GM21367 (cell line): ENCODE measurements around the gene RNASE4.

ENCODE experiments used
- ATAC-seq: cut with Tn5 transposase; IDR thresholded peaks from one replicate; pipeline ENCODE4 v1.9.1; 2021; ENCODE audit not compliant: unreplicated experiment

The RNASE4 gene

DNA sequence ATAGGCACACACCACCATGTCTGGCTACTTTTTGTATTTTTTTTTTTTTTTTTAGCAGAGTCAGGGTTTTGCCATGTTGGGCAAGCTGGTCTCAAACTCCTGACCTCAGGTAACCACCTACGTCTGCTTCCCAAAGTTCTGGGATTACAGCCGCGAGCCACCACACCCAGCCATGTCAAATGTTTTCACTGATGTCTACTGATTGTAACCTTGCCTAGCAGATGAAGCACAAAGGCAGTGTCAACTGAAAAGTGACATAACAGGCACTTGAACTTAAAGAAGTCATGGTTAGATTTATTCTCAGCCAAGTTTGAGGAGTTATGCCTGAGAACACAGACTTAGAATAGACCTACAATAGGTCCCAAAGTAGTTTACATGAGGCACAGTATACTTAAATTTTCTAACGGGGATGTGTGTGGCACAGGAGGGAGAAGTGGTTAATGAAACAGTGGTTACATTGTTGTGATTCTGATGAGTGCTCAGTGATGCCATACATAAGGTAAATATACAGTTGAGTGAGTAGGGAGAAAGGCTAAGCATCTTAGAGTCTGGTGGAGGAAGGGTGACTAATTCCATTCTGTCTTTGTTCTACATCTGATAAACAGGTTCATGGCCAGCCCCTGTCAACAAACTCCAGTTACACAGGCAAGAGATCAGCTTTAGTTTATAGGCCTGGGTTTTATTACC is 12.6 kb upstream of the RNASE4 start:
- ATAC-seq: no peak

DNA sequence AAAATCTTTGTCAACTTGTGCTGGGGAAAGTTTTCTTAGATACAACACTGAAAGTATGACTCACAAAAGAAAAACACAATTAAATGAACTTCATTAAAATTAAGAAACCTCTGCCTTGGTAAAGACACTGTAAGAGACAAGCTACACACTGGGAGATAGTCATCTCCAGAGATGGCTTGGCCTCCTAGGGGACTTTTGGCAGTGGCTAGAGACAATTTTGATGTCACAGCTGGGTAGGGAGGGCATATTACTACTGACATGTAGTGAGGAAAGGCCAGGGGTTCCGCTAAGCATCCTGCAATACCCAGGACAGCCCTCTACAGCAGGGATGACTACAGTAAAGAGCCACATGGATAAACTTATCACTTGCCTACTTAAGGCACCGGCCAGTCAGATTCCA is 8.7 kb upstream of the RNASE4 start:
- no peak for ATAC-seq

DNA sequence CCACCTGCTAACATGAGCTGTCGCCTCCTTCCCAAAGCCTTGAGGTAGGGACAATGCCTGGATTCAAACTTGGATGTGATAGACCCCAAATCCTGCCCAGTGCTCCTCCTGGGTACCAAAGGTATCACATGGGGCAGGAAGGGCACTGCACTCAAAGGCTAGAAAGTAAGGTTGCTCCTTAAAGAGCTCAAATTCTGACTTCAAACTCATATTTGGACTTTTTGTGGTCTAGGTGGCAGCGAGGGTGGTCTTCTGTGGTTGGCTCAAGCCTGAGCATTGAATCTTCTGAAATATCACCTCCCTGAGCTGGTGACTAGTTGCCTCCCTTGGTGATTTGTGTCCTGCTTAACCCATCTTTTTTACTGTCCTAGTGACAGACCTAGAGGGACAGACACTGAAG is 8.3 kb upstream of the RNASE4 start:
- no peak for ATAC-seq

DNA sequence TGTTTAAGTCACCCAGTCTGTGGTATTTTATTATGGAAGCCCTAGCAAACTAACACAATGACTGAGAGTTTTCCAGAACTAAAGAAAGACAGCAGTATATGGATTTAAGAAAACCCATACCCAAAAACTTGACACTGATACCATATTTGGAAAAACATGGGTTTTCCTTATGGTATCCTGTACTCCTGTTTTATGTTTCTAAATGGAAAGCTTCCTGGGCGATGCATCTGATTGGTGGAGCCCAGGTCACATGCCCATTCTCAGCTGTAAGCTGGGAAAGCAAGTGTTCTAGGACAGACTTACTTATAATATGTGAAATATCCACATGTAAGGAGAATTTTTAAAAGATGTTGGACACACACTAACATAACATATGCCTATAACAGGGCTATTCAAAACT is 4.5 kb upstream of the RNASE4 start:
- no peak for ATAC-seq

DNA sequence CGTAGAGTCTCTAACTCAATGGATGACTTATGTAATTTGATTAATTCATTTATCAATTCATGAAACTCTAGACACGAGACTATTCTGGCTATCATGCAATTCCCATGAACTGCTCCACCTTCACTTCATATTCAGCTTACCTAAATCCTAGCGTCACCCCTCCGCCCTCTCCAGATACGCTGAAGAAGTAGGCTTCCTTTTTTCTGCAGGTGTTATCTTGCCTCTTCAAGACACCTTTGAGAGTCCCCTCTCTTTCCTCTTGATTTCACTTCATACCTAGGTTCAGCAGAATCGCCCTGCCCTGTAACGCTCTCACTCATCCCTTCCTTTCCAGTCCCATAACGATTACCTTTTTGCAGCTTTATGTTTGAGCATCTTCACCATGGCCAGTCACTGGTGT is 4.0 kb upstream of the RNASE4 start:
- no peak for ATAC-seq

- no peak for ATAC-seq
Measured at GRCh38 chr14:20680843-20681347, 3.5 kb upstream of the RNASE4 start.

DNA sequence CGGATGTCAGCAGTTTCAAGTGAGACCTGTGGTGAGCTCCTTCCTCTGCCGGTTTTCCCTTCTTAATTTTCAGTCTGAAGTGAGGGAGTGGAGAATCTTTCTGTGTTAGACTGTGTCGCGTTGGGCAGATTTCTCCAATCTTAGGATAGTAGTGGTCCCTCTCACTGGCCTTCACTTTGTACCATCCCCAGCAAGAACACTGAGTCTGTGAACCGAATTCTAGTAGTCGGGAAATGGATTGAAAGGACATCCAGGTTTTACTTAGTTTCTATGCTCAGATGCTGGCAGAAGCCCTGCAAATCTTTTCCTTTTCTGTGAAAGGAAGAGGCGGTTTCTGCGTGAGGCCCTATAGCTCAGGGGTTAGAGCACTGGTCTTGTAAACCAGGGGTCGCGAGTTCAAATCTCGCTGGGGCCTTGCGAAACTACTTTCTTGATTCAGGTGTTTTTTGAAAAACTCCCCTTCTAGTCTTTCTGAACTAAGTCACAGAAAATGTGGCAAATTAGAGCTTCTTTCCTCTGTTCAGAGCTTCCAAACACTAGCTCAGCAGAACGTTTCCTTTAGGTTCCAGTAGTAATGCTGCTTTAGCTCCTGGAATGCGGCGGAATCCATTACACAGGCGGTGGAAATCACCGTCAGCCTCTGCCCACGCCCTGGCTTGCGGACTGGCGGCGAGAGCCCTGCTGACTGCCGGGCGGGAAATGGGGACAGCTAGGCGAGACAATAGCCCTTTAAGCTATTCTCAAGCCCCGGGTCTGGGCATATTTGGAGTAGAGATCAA is 2.8 kb upstream of the RNASE4 start:
- peak; percentile 26 for ATAC-seq

DNA sequence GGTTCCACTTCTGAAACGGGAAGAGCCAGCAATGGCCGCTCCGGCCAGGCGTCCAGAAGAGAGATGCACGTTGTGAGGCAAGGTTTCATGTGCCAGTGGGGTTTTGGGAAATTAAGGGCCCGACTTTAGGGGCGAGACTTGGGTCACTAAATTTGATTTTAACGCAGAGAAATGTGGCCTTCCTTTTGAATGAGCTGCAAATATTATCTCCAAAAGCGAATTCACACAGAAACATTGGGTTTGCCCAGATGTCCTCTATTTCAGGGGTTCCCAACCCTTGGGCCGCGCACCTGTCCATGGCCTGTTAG is 2.3 kb upstream of the RNASE4 start:
- no peak for ATAC-seq

- peak; percentile 29 for ATAC-seq
Measured at GRCh38 chr14:20682435-20683124, 1.8 kb upstream of the RNASE4 start.

- ATAC-seq: peak; percentile 21
Measured at GRCh38 chr14:20683125-20683890, 1.1 kb upstream of the RNASE4 start.

GRCh38 chr14:20684662-20685456 is 499 bp downstream of the RNASE4 start:
- no peak for ATAC-seq

DNA sequence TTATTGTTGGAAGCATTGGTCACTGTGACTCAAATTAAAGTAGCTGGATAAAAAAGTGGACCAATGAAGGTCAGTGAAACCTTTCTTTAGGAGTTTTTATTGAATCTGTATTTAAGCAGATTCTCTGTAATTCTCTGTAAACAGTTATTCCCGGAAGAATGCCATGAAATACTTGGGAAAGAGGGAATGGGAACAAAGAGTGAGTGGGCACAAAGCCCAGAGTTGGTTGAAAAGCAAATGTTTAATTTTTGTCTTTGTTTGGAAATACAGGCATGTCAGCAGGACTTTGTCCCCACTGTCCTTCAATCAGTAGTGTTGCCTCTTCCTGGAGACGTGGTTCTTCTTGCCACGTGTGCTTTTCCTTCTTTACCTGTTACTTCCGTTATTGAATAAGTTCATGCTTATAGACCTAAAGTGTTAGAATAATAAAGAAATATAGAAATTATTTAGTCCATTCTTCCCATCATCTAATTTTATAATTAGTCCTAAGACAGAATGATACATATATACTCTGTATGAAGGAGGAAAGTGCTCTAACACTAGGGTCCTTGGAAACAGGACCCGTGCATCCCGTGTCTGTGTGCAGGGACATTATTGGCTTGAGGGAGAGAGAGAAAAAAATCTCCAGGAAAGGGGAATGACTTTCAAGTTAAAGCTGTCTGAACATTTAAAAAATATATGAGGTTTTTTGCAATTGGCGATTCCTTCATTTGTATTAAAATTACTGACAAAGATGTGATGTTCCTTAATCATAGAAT is 2.2 kb downstream of the RNASE4 start:
- no peak for ATAC-seq

- ATAC-seq: no peak
Measured at GRCh38 chr14:20687362-20688166, 3.2 kb downstream of the RNASE4 start.

- no peak for ATAC-seq
Measured at GRCh38 chr14:20688167-20688839, 3.9 kb downstream of the RNASE4 start, which contains the start of gene ANG. Gene ANG, plus strand, starts transcription at chr14:20688764. Its CDS starts 4,801 bp downstream, at chr14:20693565.

DNA sequence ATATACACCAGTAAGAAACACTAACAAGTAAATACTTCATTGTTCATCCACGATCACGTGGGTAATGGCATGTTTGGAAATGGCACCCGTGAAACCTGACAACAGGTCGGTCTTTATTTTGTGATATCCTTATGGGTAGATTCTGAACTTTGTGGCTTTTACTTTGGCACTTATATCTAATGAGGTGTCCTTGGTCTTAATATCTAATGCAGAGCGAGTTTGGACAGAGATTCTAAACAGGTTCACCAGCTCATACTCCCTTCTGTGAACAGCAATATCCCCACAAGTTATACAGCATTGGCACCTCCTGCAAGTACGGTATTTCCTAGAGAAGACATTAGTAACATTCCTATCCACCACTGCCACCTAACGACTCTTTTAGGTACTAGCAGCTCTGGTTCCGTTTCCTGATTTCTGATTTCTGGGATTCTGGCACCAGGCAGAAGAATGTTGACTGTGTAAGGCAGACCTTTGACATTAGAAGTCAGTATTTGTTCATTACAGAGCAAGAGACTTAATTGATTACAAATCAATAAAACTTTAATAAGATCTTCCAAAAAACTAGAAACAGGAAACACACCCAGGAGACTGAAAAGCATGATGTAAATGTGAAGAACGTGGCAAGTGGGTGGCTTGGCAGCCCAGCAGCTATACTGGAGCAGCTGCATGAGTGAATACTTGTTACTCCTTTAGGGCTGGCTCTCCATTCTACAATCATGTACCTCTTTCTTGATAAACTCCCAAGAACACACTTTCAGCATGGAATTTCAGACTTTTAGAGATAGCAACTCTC is 6.7 kb downstream of the RNASE4 start:
- ATAC-seq: no peak

- ATAC-seq: no peak
Measured at GRCh38 chr14:20692116-20692751, 7.9 kb downstream of the RNASE4 start.

DNA sequence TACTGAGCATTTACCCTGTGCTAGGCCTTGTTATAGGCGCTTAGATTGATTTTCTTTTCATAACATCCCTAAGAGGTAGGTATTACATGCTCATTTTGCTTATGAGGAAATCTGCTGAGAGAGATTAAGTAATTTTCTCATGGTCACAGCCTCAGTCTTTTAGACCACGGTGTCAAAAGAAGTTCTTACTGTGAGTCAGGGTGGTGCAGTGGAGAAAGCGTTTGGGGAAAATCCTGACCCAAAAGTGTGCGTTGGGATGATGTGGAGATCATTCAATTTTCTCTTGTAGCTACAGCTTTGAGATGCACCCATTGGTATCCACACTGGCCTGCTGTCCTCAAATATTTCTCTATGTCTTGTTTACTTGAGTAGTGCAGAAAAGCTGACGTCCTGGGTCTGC is 12.4 kb downstream of the RNASE4 start:
- no peak for ATAC-seq
